Measurements from ENCODE around the gene TFIP11. TPM values are rescaled to one million over a fixed set of nuclear protein-coding genes. Genes with fewer than 3 reads are reported as not detected.

TFIP11 gene
- total and polyA plus RNA-seq, 9 of the 15 experiments (the other 6 are each of a cell fraction or from before 2014, with no cell fraction given), result 11.5 to 38.1 (median 25.2) TPM

- no peak for TF ChIP-seq RERE (CRISPR knock-in tag; IDR thresholded peaks at IDR 0.05; ENCODE audit: borderline replicate concordance)
These were observed 13.0 kb downstream of the TFIP11 start (continued) for GRCh38 chr22:26499188-26499703.

- FAIRE-seq, result no peak
- POLR2A ChIA-PET, result interaction anchor here (1.2 kb wide), 1 partner anchor 13 kb away, joined by 4 read pairs; the partner anchor contains the start of genes HPS4 and SRRD
- WGBS (ENCODE audit: insufficient coverage, low coverage, missing lambda C conversion rate), result 56% methylated on average over 4 of the region's 4 CpGs
- Histone ChIP-seq H3K27me3 (ENCODE audit: control insufficient read depth in 2 of 2, insufficient read depth in 2 of 2, low read length in 2 of 2) (no peaks in the 10 kb centered on the region), H3K4me2 (ENCODE audit: insufficient read depth, low read length) (no peak overlapping the region), H3K4me3 (no peak overlapping the region), H3K9ac (ENCODE audit: insufficient read depth in 1 of 2, low read depth in 2 of 2, low read length in 2 of 2) (no peak overlapping the region), H2AFZ (ENCODE audit: low read depth, low read length) (no peak overlapping the region), H3K9me3 (replicated peaks; ENCODE audit: control insufficient read depth, insufficient read depth, low read depth, low read length) (no peaks in the 10 kb centered on the region; the same call in 1 of the 2 replicates), H3K79me2 (ENCODE audit: control insufficient read depth, insufficient read depth, low read length) (peaks cover 13% of the 10 kb centered on the region), H3K9me1 (ENCODE audit: control insufficient read depth, insufficient read depth, low read length) (no peaks in the 10 kb centered on the region), H3K27ac (ENCODE audit: extremely low read depth, low read depth, low read length) (no peak overlapping the region), H3K4me1 (replicated peaks in 1 of 2; ENCODE audit: control insufficient read depth in 2 of 2, insufficient read depth in 2 of 2, low read length in 2 of 2) (peaks cover 17 to 33% of the 10 kb centered on the region in 2 experiments; a peak in 4 of 5 replicates), H3K36me3 (ENCODE audit: control insufficient read depth, insufficient read depth, low read length) (peaks cover 80% of the 10 kb centered on the region), H4K20me1 (replicated peaks; ENCODE audit: control insufficient read depth, insufficient read depth, low read length) (no peaks in the 10 kb centered on the region)
- no TSS peak for BruUV-seq (replicated peaks)
- no peak for ATAC-seq
- intact Hi-C loops (cut with micrococcal nuclease) (no loop called here), in situ Hi-C loops (cut with MboI) (no loop called here)
- DNase-seq (ENCODE audit: extremely low read depth in 1 of 4, low spot score in 3 of 4), result no peak
- CTCF ChIA-PET (ENCODE audit: low intra/inter-chr PET ratio), result no interaction called here
- TF ChIP-seq ZFP91 (CRISPR knock-in tag; IDR thresholded peaks at IDR 0.05) (no peak), ZNF561 (CRISPR knock-in tag; conservative IDR thresholded peaks at IDR 0.05) (no peak), TFE3 (CRISPR knock-in tag; IDR thresholded peaks at IDR 0.05) (no peak), FOXM1 (IDR thresholded peaks at IDR 0.05; ENCODE audit: low read depth) (no peak), FOXM1 (CRISPR knock-in tag; IDR thresholded peaks at IDR 0.05; ENCODE audit: low read depth) (no peak), POLR2AphosphoS5 (IDR thresholded peaks at IDR 0.05; ENCODE audit: control insufficient read depth, insufficient read depth, low read depth, low read length) (no peak), BRF2 (IDR thresholded peaks at IDR 0.05; ENCODE audit: borderline replicate concordance, insufficient read depth, insufficient read length) (no peak)
These were observed 15.8 kb downstream of the TFIP11 start for GRCh38 chr22:26496456-26496855.
